ENCODE results near the gene FOXD1. TPM values are rescaled to one million over a fixed set of nuclear protein-coding genes. Genes with fewer than 3 reads are reported as not detected.

The FOXD1 gene
- not detected for total RNA-seq

DNA sequence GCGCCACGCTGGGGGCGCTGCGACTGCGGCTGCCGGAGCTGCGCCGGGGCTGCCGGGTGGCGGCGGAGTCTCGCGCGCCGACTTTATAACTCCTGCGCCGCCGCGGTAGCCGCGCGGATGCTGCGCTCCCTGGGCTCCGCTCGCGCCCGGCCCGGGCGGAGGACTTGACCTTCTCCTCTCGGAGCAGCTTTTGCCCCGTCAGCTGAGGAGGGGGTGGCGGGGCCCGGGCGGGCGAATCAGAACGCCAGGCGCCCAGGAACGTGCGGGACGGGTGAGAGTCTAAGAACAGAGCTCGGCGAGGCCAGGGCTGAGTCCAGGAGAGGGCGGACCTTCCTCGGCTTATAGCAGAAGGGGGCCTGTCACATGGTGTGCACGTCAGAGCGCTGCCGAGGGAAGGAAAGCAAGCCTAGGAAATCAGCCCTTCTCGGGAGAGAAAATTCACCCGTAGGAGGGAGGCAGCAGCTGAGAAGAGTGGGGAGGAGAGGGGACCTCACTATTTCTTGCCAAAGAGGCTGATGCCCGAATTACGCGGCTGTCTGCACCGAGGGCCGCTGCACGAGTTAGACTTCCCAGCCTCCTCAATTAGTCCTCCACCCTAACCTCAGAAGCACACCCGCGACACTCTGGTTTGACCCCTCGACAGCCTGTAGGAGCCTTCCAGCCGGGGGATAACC is at the start of gene FOXD1:
Gene FOXD1 (minus strand): TSS at position 315 of the 674 bp plus-strand sequence. CDS start 415 bp downstream, outside the sequence.
- peaks cover 0 to 24% (median 22%) of the 10 kb centered on the region in 4 donors for H3K4me1 ChIP-seq
- intact Hi-C loops (cut with DNase I; ENCODE audit: low total_unique reads) (loop anchor here (10.0 kb wide), 1 partner anchor 144 kb away; no protein-coding TSS in a partner anchor), in situ Hi-C loops (cut with MboI; ENCODE audit: low pct_ligation_motif_present in 1 of 4, low pct_unique_long_range_greater_than_20kb in 1 of 4, low sequenced_read_pairs in 3 of 4) (loop anchor here (10.0 to 25.0 kb wide), 4 partner anchors 136 to 236 kb away; no protein-coding TSS in a partner anchor)
- no peak for TF ChIP-seq EP300 (IDR thresholded peaks at IDR 0.05; ENCODE audit: low read depth)
- TF ChIP-seq POLR2A (IDR thresholded peaks at IDR 0.05), result no peak
- TF ChIP-seq, protein P1, sequence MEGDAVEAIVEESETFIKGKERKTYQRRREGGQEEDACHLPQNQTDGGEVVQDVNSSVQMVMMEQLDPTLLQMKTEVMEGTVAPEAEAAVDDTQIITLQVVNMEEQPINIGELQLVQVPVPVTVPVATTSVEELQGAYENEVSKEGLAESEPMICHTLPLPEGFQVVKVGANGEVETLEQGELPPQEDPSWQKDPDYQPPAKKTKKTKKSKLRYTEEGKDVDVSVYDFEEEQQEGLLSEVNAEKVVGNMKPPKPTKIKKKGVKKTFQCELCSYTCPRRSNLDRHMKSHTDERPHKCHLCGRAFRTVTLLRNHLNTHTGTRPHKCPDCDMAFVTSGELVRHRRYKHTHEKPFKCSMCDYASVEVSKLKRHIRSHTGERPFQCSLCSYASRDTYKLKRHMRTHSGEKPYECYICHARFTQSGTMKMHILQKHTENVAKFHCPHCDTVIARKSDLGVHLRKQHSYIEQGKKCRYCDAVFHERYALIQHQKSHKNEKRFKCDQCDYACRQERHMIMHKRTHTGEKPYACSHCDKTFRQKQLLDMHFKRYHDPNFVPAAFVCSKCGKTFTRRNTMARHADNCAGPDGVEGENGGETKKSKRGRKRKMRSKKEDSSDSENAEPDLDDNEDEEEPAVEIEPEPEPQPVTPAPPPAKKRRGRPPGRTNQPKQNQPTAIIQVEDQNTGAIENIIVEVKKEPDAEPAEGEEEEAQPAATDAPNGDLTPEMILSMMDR (IDR thresholded peaks at IDR 0.05), result no peak
- peak in 2 of 3 donors; percentile 6 to 38 for TF ChIP-seq POLR2AphosphoS5 (IDR thresholded peaks at IDR 0.05)
- no peak within 1 kb of the TSS for H3K27ac ChIP-seq
- H3K27me3 ChIP-seq, result peaks cover 92% of the 10 kb centered on the region
- peak; percentile 58 for DNase-seq
- no peaks in the 10 kb centered on the region for H3K36me3 ChIP-seq
- WGBS, 2 donors (ENCODE audit: low coverage in 1 of 2), result 1% methylated on average over 30 of the region's 59 CpGs; no CpG with 5 or more reads in 1 of the 2 donors
- no peaks in the 10 kb centered on the region for H3K9me3 ChIP-seq
- peak within 1 kb of the TSS in 3 of 4 donors; percentile 23 to 56 (median 39) for H3K4me3 ChIP-seq

DNA sequence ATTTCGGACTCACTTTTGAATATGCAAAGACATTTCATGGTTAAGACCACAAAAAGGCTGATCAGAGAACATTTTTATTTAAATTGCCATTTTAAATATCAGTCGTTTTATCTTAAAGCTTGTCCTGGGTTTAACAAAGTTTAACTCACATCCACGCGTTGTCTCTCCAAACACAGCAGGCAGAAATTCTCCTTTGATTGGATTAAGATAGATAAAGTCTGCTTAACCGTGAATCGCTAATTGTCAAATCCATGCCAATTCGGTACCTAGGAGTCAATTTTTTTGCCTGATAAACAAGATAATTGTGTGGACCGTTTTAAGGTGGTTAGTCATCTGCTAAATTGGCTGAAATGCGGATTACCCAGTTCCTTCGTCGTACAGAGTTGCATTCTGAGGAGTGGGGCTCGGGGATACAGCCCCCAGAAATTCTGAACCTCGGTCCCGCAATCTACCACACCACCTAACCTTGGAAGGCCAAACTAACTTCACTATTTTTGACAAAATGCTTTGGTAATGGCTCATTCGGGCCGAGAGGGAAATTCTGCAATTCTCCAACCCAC is 49.0 kb upstream of the FOXD1 start:
- intact Hi-C loops (cut with DNase I; ENCODE audit: low total_unique reads), result no loop called here
- H3K4me1 ChIP-seq, result peaks cover 6 to 62% (median 38%) of the 10 kb centered on the region in 4 donors
- peak overlapping the region; percentile 80 to 99 (median 89) for H3K4me3 ChIP-seq
- no peaks in the 10 kb centered on the region for H3K9me3 ChIP-seq
- H3K27ac ChIP-seq, result peak overlapping the region; percentile 89 to 99 (median 95)
- WGBS, 2 donors (ENCODE audit: low coverage in 1 of 2), result 64 to 73% methylated on average over 13 to 16 of the region's 16 CpGs
- TF ChIP-seq, protein P1 (IDR thresholded peaks at IDR 0.05), result no peak
- TF ChIP-seq EP300 (IDR thresholded peaks at IDR 0.05; ENCODE audit: low read depth) (no peak), POLR2A (IDR thresholded peaks at IDR 0.05) (no peak), POLR2AphosphoS5 (IDR thresholded peaks at IDR 0.05) (no peak)
- peaks cover 4% of the 10 kb centered on the region for H3K27me3 ChIP-seq
- in situ Hi-C loops (cut with MboI; ENCODE audit: low pct_ligation_motif_present in 1 of 4, low pct_unique_long_range_greater_than_20kb in 1 of 4, low sequenced_read_pairs in 3 of 4), result no loop called here
- no peak for DNase-seq
- H3K36me3 ChIP-seq, result peaks cover 0 to 5% (median 2%) of the 10 kb centered on the region in 4 donors

DNA sequence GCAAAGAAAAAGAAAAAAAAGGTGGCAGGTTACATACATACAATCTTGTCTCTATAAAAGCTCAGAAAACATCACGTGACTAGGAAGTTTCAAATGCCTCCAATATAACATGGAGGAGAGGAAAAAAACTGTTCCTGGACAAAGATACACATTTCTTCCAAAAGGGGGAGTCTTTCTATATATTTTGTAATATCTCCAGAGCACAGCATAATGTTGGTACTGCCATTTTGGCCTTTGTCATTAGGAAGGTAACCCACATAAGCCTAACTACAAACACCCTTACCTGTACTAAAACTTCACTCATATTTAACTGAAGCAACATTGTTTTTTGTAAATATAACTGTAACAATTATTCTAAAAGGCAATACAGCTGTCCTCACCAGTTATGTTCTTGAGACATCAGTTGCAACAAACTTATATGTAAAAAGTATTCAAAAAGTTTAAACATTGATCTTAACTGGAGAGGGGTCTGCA is 48.4 kb upstream of the FOXD1 start:
- no peak overlapping the region for H3K4me3 ChIP-seq
- H3K27me3 ChIP-seq, result peaks cover 7% of the 10 kb centered on the region
- H3K27ac ChIP-seq, result peak overlapping the region in 3 of 4 donors; percentile 36 to 99 (median 89)
- no peaks in the 10 kb centered on the region for H3K36me3 ChIP-seq
- DNase-seq, result no peak
- intact Hi-C loops (cut with DNase I; ENCODE audit: low total_unique reads) (no loop called here), in situ Hi-C loops (cut with MboI; ENCODE audit: low pct_ligation_motif_present in 1 of 4, low pct_unique_long_range_greater_than_20kb in 1 of 4, low sequenced_read_pairs in 3 of 4) (no loop called here)
- WGBS, 2 donors (ENCODE audit: low coverage in 1 of 2), result 55 to 64% methylated on average over 1 of the region's 1 CpG
- peaks cover 6 to 60% (median 36%) of the 10 kb centered on the region in 4 donors for H3K4me1 ChIP-seq
- TF ChIP-seq, protein P1 (IDR thresholded peaks at IDR 0.05), result peak in 4 of 5 experiments; percentile 20 to 64 (median 36)
- no peak for TF ChIP-seq POLR2A (IDR thresholded peaks at IDR 0.05)
- H3K9me3 ChIP-seq, result no peaks in the 10 kb centered on the region

DNA sequence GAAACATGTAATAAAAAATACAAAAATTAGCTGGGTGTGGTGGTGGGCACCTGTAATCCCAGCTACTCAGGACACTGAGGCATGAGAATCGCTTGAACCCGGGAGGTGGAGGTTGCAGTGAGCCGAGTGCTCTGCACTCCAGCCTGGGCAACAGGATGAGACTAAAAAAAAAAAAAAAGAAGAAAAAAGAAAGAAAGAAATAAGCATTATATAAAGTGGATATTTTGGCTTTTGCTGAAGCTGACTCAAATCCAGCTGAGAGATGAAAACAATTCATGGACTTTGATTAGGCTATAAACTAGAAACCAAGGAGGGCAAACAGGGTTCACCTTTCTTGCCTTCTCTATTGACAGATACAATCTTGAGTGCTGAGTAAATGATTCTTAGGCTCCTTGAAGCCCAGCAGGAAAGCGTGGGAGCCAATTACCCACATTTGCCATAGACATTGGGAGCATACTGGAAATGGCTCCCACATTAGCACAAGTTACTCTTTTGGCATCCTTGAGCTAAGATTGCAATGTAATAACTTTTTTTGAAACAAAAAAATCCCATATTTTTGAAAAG is 47.3 kb upstream of the FOXD1 start:
- WGBS, 2 donors (ENCODE audit: low coverage in 1 of 2), result 68 to 72% methylated on average over 3 to 4 of the region's 4 CpGs
- DNase-seq, result no peak
- peak overlapping the region in 3 of 4 donors; percentile 36 to 99 (median 89) for H3K27ac ChIP-seq

More for the DNA sequence above, 47.3 kb upstream of the FOXD1 start:
- Histone ChIP-seq H3K4me3 (no peak overlapping the region), H3K36me3 (no peaks in the 10 kb centered on the region), H3K9me3 (no peaks in the 10 kb centered on the region), H3K27me3 (peaks cover 16% of the 10 kb centered on the region), H3K4me1 (peaks cover 6 to 50% (median 29%) of the 10 kb centered on the region in 4 donors)
- in situ Hi-C loops (cut with MboI; ENCODE audit: low pct_ligation_motif_present in 1 of 4, low pct_unique_long_range_greater_than_20kb in 1 of 4, low sequenced_read_pairs in 3 of 4) (no loop called here), intact Hi-C loops (cut with DNase I; ENCODE audit: low total_unique reads) (no loop called here)
- no peak for TF ChIP-seq POLR2A (IDR thresholded peaks at IDR 0.05)
- TF ChIP-seq, protein P1 (IDR thresholded peaks at IDR 0.05), result no peak
- no peak for TF ChIP-seq EP300 (IDR thresholded peaks at IDR 0.05; ENCODE audit: low read depth)
- TF ChIP-seq POLR2AphosphoS5 (IDR thresholded peaks at IDR 0.05), result peak in 1 of 3 donors; percentile 15
